HepG2 (cell line): Measurements from ENCODE around the gene POP7. TPM values are rescaled to one million over a fixed set of nuclear protein-coding genes. Genes with fewer than 3 reads are reported as not detected.

ENCODE experiments used
- AFF4 ChIP-seq: sonication (generic); formaldehyde crosslinking; IDR thresholded peaks from 2 replicates; pipeline ENCODE4 v1.4.0; 2020; ENCODE audit warnings: missing genetic modification reagents
- ARID3A ChIP-seq: IDR thresholded peaks from 2 replicates; pipeline ENCODE4 v1.6.1; 2012; ENCODE audit warnings: low read depth, low read length, improper control_type of control experiment
- ARID4A ChIP-seq: sonication (generic); formaldehyde crosslinking; IDR thresholded peaks from 2 replicates; pipeline ENCODE4 v1.5.0; 2020; ENCODE audit warnings: mild to moderate bottlenecking, missing genetic modification reagents, borderline replicate concordance
- GABPB1 ChIP-seq: IDR thresholded peaks from 2 replicates; pipeline ENCODE4 v1.6.1; 2016; ENCODE audit warnings: mild to moderate bottlenecking, missing genetic modification reagents, moderate library complexity, missing compliant biosample characterization
- HMG20A ChIP-seq: IDR thresholded peaks from 2 replicates; pipeline ENCODE4 v1.6.1; 2016; ENCODE audit warnings: borderline replicate concordance
- TRIM24 ChIP-seq: sonication (generic); formaldehyde crosslinking; IDR thresholded peaks from 2 replicates; pipeline ENCODE4 v1.8.0; 2022; ENCODE audit warnings: mild to moderate bottlenecking, missing genetic modification reagents
- YY1 ChIP-seq: IDR thresholded peaks from 2 replicates; pipeline ENCODE4 v1.6.1; 2011; ENCODE audit warnings: low read length, low read depth, moderate library complexity, mild to moderate bottlenecking; ENCODE audit not compliant: insufficient read depth, insufficient replicate concordance
- ZBTB1 ChIP-seq: sonication (generic); formaldehyde crosslinking; IDR thresholded peaks from 2 replicates; pipeline ENCODE4 v1.4.0; 2020; ENCODE audit warnings: missing genetic modification reagents, borderline replicate concordance
- ZFP36 ChIP-seq: fragments of 150-350 bp; IDR thresholded peaks from 2 replicates; pipeline ENCODE4 v1.6.1; 2018; ENCODE audit warnings: borderline replicate concordance, low read length, low read depth; ENCODE audit not compliant: partially characterized antibody
- ZFP36L1 ChIP-seq: sonication (generic); formaldehyde crosslinking; IDR thresholded peaks from 2 replicates; pipeline ENCODE4 v1.8.0; 2022; ENCODE audit warnings: mild to moderate bottlenecking, missing genetic modification reagents, moderate library complexity
- ZGPAT ChIP-seq: IDR thresholded peaks from 2 replicates; pipeline ENCODE4 v1.6.1; 2016; ENCODE audit warnings: mild to moderate bottlenecking
- ZIK1 ChIP-seq: sonication (generic); formaldehyde crosslinking; IDR thresholded peaks from 2 replicates; pipeline ENCODE4 v1.5.0; 2020; ENCODE audit warnings: mild to moderate bottlenecking, low read depth, missing genetic modification reagents, borderline replicate concordance
- ZMAT5 ChIP-seq: sonication (generic); formaldehyde crosslinking; IDR thresholded peaks from 2 replicates; pipeline ENCODE4 v1.5.0; 2020; ENCODE audit warnings: mild to moderate bottlenecking, low read depth, missing genetic modification reagents, borderline replicate concordance
- ZSCAN5A ChIP-seq: sonication (generic); formaldehyde crosslinking; IDR thresholded peaks from 2 replicates; pipeline ENCODE4 v1.8.0; 2022; ENCODE audit warnings: mild to moderate bottlenecking, missing genetic modification reagents, borderline replicate concordance
- polyA plus RNA-seq, 8 experiments: library from polyadenylated mRNA; depleted of rRNA in 3 of 8; stranded (reverse) in 7 of 8; unstranded in 1 of 8; fragments of >200 nt; fragmentation: Illumina TruSeq in 4 of 8; extraction: Trizol in 4 of 8; gene quantifications; 2 replicates each; pipeline versions ENCODE4 v1.2.1 to v1.2.3, GENCODE V29; 2011 to 2016; ENCODE audit warnings: low read depth in 4 of 8, missing spikeins in 1 of 8, mixed read lengths in 1 of 8; ENCODE audit not compliant: insufficient read depth in 1 of 8
- total RNA-seq, 5 experiments: library from RNA; depleted of rRNA; stranded (reverse); fragments of >200 nt; fragmentation: Illumina TruSeq; extraction: Trizol; gene quantifications; 2 replicates each; pipeline ENCODE4 v1.2.3, GENCODE V29; 2016; ENCODE audit warnings: low read depth in 1 of 5

The POP7 gene
- total and polyA plus RNA-seq, 2 of the 13 experiments (the other 11 are each of a cell fraction or from before 2014, with no cell fraction given) = 63.9 to 91.1 TPM

- TF ChIP-seq AFF4 (CRISPR knock-in tag) (no peak), ARID4A (CRISPR knock-in tag) (no peak), ZIK1 (no peak), ARID3A (no peak), YY1 (no peak), ZMAT5 (CRISPR knock-in tag) (no peak), ZFP36L1 (CRISPR knock-in tag) (no peak), GABPB1 (no peak), ZBTB1 (CRISPR knock-in tag) (no peak), ZFP36 (no peak), HMG20A (CRISPR knock-in tag) (no peak; the same call in 1 of the 2 replicates), ZSCAN5A (CRISPR knock-in tag) (no peak), ZGPAT (peak; percentile 53; the same call in 1 of the 2 replicates), TRIM24 (CRISPR knock-in tag) (no peak)
Observed at GRCh38 chr7:100726996-100727761, 21.3 kb downstream of the POP7 start (continued).
